H1 (cell line): Measurements from ENCODE around the gene RPTOR. TPM values are rescaled to one million over a fixed set of nuclear protein-coding genes. Genes with fewer than 3 reads are reported as not detected.

Experiments
- CTCF ChIA-PET: fragments of 300-600 bp; sonication (Branson Sonifier 250); formaldehyde crosslinking; loops from one replicate; lab custom pipeline; 2021; ENCODE audit not compliant: partially characterized antibody; lab: Charles Lee
- POLR2A ChIA-PET: fragments of 300-600 bp; sonication (Branson Sonifier 250); formaldehyde crosslinking; loops from one replicate; lab custom pipeline; 2021; ENCODE audit warnings: inconsistent platforms; ENCODE audit not compliant: partially characterized antibody; lab: Charles Lee
- DNase-seq, 2 experiments: peaks; one replicate each; pipeline versions ENCODE4 v3.0.0 to v3.0.0-alpha.2; 2010 to 2022; ENCODE audit warnings: low spot score in 2 of 2, low read depth in 1 of 2, mixed read lengths in 1 of 2
- FAIRE-seq: peaks from 2 replicates; lab custom pipeline; 2011; peaks lifted over from hg19 to GRCh38; lab: Jason Lieb, UNC
- H2AFZ ChIP-seq: 2 replicates; pipeline ENCODE4 v1.8.1; 2012; ENCODE audit warnings: low read length, inconsistent platforms
- H2AK5ac ChIP-seq: 2 replicates; pipeline ENCODE4 v1.6.1; 2013; ENCODE audit warnings: low read depth, low read length
- H2BK120ac ChIP-seq: replicated peaks from 2 replicates; pipeline ENCODE3; 2013; ENCODE audit warnings: low read depth, low read length, inconsistent platforms
- H2BK12ac ChIP-seq: 2 replicates; pipeline ENCODE4 v1.6.1; 2013; ENCODE audit warnings: low read depth, low read length
- H2BK15ac ChIP-seq: 2 replicates; pipeline ENCODE4 v1.6.1; 2013; ENCODE audit warnings: low read length
- H2BK20ac ChIP-seq: 2 replicates; pipeline ENCODE4 v1.6.1; 2013; ENCODE audit warnings: low read length
- H2BK5ac ChIP-seq: 2 replicates; pipeline ENCODE4 v1.6.1; 2013; ENCODE audit warnings: low read depth, low read length
- H3K14ac ChIP-seq: 2 replicates; pipeline ENCODE4 v1.6.1; 2013; ENCODE audit warnings: inconsistent platforms; ENCODE audit not compliant: insufficient read length
- H3K18ac ChIP-seq: 2 replicates; pipeline ENCODE4 v1.6.1; 2013; ENCODE audit warnings: low read length; ENCODE audit errors: extremely low read depth
- H3K23ac ChIP-seq: 2 replicates; pipeline ENCODE4 v1.6.1; 2013; ENCODE audit warnings: inconsistent platforms; ENCODE audit not compliant: insufficient read length
- H3K23me2 ChIP-seq: 2 replicates; pipeline ENCODE4 v1.6.1; 2013; ENCODE audit warnings: low read depth, low read length
- H3K27ac ChIP-seq: 2 replicates; pipeline ENCODE4 v1.6.1; 2011; ENCODE audit warnings: low read depth, low read length, inconsistent platforms
- H3K27me3 ChIP-seq, 4 experiments: replicated peaks in 1 of 4; 1 replicate in 1 of 4; 2 replicates in 3 of 4; pipeline versions ENCODE4 v1.6.1 to v1.8.1; 2011 to 2013; ENCODE audit warnings: low read length in 3 of 4, mild to moderate bottlenecking in 3 of 4, inconsistent platforms in 2 of 4, mixed read lengths in 2 of 4, moderate library complexity in 1 of 4; ENCODE audit not compliant: control insufficient read depth in 3 of 4, insufficient read depth in 3 of 4; ENCODE audit errors: extremely low read depth in 1 of 4
- H3K36me3 ChIP-seq, 4 experiments: 2 replicates each; pipeline versions ENCODE4 v1.6.1 to v1.8.1; 2011 to 2013; ENCODE audit warnings: mild to moderate bottlenecking in 4 of 4, low read length in 3 of 4, moderate library complexity in 2 of 4, control low read depth in 1 of 4, inconsistent platforms in 1 of 4; ENCODE audit not compliant: insufficient read depth in 4 of 4, control insufficient read depth in 2 of 4
- H3K4ac ChIP-seq: replicated peaks from 2 replicates; pipeline ENCODE3; 2013; ENCODE audit warnings: low read length, low read depth, mixed read lengths, inconsistent platforms; ENCODE audit not compliant: insufficient read length
- H3K4me1 ChIP-seq, 4 experiments: replicated peaks in 1 of 4; 1 replicate in 1 of 4; 2 replicates in 3 of 4; pipeline versions ENCODE4 v1.6.1 to v1.8.1; 2011 to 2013; ENCODE audit warnings: low read length in 3 of 4, inconsistent platforms in 2 of 4, mixed read lengths in 1 of 4; ENCODE audit not compliant: insufficient read depth in 4 of 4, control insufficient read depth in 3 of 4
- H3K4me2 ChIP-seq, 2 experiments: 2 replicates each; pipeline versions ENCODE4 v1.6.1 to v1.8.1; 2011 to 2013; ENCODE audit warnings: low read depth in 2 of 2, low read length in 2 of 2, control low read depth in 1 of 2, inconsistent platforms in 1 of 2, mild to moderate bottlenecking in 1 of 2; ENCODE audit not compliant: insufficient read depth in 1 of 2
- H3K4me3 ChIP-seq, 4 experiments: fragments of 200-600, 300-600 bp in 1 of 4; sonication (generic), shearing (Covaris generic), sonication (Bioruptor Twin) in 1 of 4; 2 replicates each; pipeline versions ENCODE4 v1.5.1 to v1.8.1; 2011 to 2016; ENCODE audit warnings: low read length in 4 of 4, low read depth in 3 of 4, control low read depth in 2 of 4, inconsistent platforms in 2 of 4, mild to moderate bottlenecking in 2 of 4, mixed read lengths in 1 of 4, moderate library complexity in 1 of 4; ENCODE audit not compliant: insufficient read depth in 2 of 4; ENCODE audit errors: extremely low read depth in 1 of 4
- H3K56ac ChIP-seq: replicated peaks from 2 replicates; pipeline ENCODE3; 2013; ENCODE audit warnings: low read depth, mild to moderate bottlenecking, mixed read lengths, low read length, inconsistent platforms; ENCODE audit not compliant: insufficient read length
- H3K79me1 ChIP-seq: 2 replicates; pipeline ENCODE4 v1.6.1; 2013; ENCODE audit warnings: low read depth, low read length, control low read depth
- H3K79me2 ChIP-seq, 2 experiments: 2 replicates each; pipeline versions ENCODE4 v1.6.1 to v1.8.1; 2012 to 2013; ENCODE audit warnings: low read length in 2 of 2, mild to moderate bottlenecking in 2 of 2, inconsistent platforms in 1 of 2; ENCODE audit not compliant: insufficient read depth in 2 of 2, control insufficient read depth in 1 of 2
- H3K9ac ChIP-seq, 4 experiments: replicated peaks in 1 of 4; 1 replicate in 1 of 4; 2 replicates in 3 of 4; pipeline versions ENCODE4 v1.6.1 to v1.8.1; 2011 to 2013; ENCODE audit warnings: low read depth in 3 of 4, low read length in 3 of 4, control low read depth in 2 of 4, mild to moderate bottlenecking in 2 of 4, moderate library complexity in 2 of 4, inconsistent platforms in 1 of 4; ENCODE audit errors: extremely low read depth in 1 of 4
- H3K9me3 ChIP-seq, 2 experiments: 2 replicates each; pipeline versions ENCODE4 v1.6.1 to v1.8.1; 2012 to 2013; ENCODE audit warnings: mild to moderate bottlenecking in 2 of 2, moderate library complexity in 2 of 2, control low read depth in 1 of 2, inconsistent platforms in 1 of 2, low read depth in 1 of 2, low read length in 1 of 2, mixed read lengths in 1 of 2; ENCODE audit not compliant: insufficient read depth in 2 of 2
- H4K20me1 ChIP-seq, 2 experiments: replicated peaks in 1 of 2; 2 replicates each; pipeline versions ENCODE3 to v1.8.1; 2011 to 2013; ENCODE audit warnings: inconsistent platforms in 2 of 2, low read length in 2 of 2, mild to moderate bottlenecking in 1 of 2; ENCODE audit not compliant: insufficient read depth in 2 of 2, control insufficient read depth in 1 of 2
- H4K5ac ChIP-seq: 2 replicates; pipeline ENCODE4 v1.6.1; 2013; ENCODE audit warnings: low read length, low read depth, mixed read lengths, inconsistent platforms; ENCODE audit not compliant: insufficient read length
- H4K8ac ChIP-seq: 2 replicates; pipeline ENCODE4 v1.8.0; 2013; ENCODE audit warnings: mild to moderate bottlenecking, moderate library complexity, low read length, inconsistent platforms; ENCODE audit not compliant: insufficient read depth; ENCODE audit errors: extremely low read depth
- H4K91ac ChIP-seq: replicated peaks from 2 replicates; pipeline ENCODE3; 2013; ENCODE audit warnings: low read length, mixed read lengths, inconsistent platforms; ENCODE audit not compliant: insufficient read length
- HDAC2 ChIP-seq, 2 experiments: fragments of 300-600 bp in 1 of 2; sonication (generic) in 1 of 2; IDR thresholded peaks; 2 replicates each; pipeline ENCODE4 v1.6.1; 2011 to 2012; ENCODE audit warnings: low read depth in 2 of 2, low read length in 2 of 2, mild to moderate bottlenecking in 2 of 2, moderate library complexity in 2 of 2, borderline replicate concordance in 1 of 2, inconsistent platforms in 1 of 2
- MAX ChIP-seq: IDR thresholded peaks from 2 replicates; pipeline ENCODE4 v1.6.1; 2012; ENCODE audit warnings: inconsistent platforms
- SIX5 ChIP-seq: IDR thresholded peaks from 2 replicates; pipeline ENCODE4 v1.6.1; 2011; ENCODE audit warnings: mild to moderate bottlenecking, low read depth, low read length
- SP1 ChIP-seq: IDR thresholded peaks from 2 replicates; pipeline ENCODE4 v1.6.1; 2011; ENCODE audit warnings: low read depth, low read length
- SP2 ChIP-seq: IDR thresholded peaks from 2 replicates; pipeline ENCODE4 v1.6.1; 2012; ENCODE audit warnings: mild to moderate bottlenecking, low read length, inconsistent platforms
- SRF ChIP-seq: IDR thresholded peaks from 2 replicates; pipeline ENCODE4 v1.6.1; 2011; ENCODE audit warnings: mild to moderate bottlenecking, low read depth, low read length, moderate library complexity
- TAF1 ChIP-seq: IDR thresholded peaks from 2 replicates; pipeline ENCODE4 v1.6.1; 2011; ENCODE audit warnings: mild to moderate bottlenecking, low read depth, low read length
- WGBS, 2 experiments: shearing (Covaris generic) in 1 of 2; methylation state at CpG; one replicate each; pipeline versions ENCODE4 v1.1.6 to v1.1.7; 2013 to 2015; ENCODE audit warnings: low lambda C conversion rate in 2 of 2, mixed read lengths in 2 of 2, inconsistent platforms in 1 of 2, low coverage in 1 of 2, missing lambda C conversion rate in 1 of 2; ENCODE audit not compliant: insufficient replicate concordance in 2 of 2, insufficient coverage in 1 of 2, insufficient read length in 1 of 2; ENCODE audit errors: extremely low coverage in 1 of 2, missing lambda C conversion rate in 1 of 2; 5-methylcytosine and 5-hydroxymethylcytosine counted together
- polyA plus RNA-seq, 7 experiments: library from polyadenylated mRNA; depleted of rRNA in 3 of 7; stranded (reverse) in 5 of 7; unstranded in 2 of 7; fragments of >200 nt in 5 of 7; fragments of 200-250 nt in 2 of 7; gene quantifications; 1 replicate in 5 of 7; 2 replicates in 1 of 7; 4 replicates in 1 of 7; pipeline versions ENCODE4 v1.2.1 to v1.2.3, GENCODE V29; 2011 to 2013; ENCODE audit warnings: missing spikeins in 2 of 7, mixed read lengths in 2 of 7
- total RNA-seq: library from RNA; stranded (reverse); fragmentation: NEBNext Ultra II Directional; extraction: Animal tissue kit (Norgen Biotek cat#: 25700); gene quantifications from 2 replicates; pipeline ENCODE4 v1.2.1, GENCODE V29; 2021

Gene RPTOR
- total and polyA plus RNA-seq, 2 of the 8 experiments (the other 6 are each of a cell fraction or from before 2014, with no cell fraction given), result 6.9 to 28.7 TPM

DNA sequence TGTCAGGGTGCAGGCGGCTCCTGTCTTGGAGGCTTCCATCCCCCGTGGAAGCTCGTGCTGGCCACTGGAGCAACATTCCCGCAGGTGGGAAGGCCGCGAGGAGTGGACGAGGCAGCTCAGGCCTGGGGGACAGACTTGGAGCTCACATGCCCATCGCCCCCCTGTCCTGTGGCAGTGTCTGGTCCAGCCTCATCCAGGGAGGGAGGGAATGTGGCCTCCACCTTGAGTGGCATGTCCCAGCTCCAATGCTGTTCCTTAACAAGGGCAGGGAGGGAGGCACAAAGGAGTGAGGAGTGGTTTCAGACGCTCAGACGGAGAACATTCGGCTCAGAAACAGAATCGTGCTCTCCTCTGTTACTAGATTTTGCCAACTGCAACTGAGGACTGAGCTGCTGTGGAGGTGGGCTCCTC is 287.6 kb downstream of the RPTOR start:
- no peak overlapping the region for H3K14ac ChIP-seq
- no peak overlapping the region for H3K23ac ChIP-seq
- H3K56ac ChIP-seq, result no peak overlapping the region
- DNase-seq (no peak), FAIRE-seq (no peak)
- no peaks in the 10 kb centered on the region for H3K23me2 ChIP-seq
- H3K79me2 ChIP-seq, result no peaks in the 10 kb centered on the region
- POLR2A ChIA-PET, result interaction anchor here (0.7 to 1.5 kb wide), 4 partner anchors 12 to 184 kb away, joined by 3 to 4 read pairs (median 4); no protein-coding TSS in a partner anchor
- CTCF ChIA-PET, result interaction anchor here (2.3 kb wide), 1 partner anchor 11 kb away, joined by 8 read pairs; no protein-coding TSS in a partner anchor
- no peaks in the 10 kb centered on the region for H3K9me3 ChIP-seq
- peak overlapping the region; percentile 49 to 75 for H3K4me2 ChIP-seq
- TF ChIP-seq MAX (no peak), HDAC2 (IDR thresholded peaks at IDR 0.05; ENCODE audit: borderline replicate concordance in 1 of 2, low read depth in 2 of 2, low read length in 2 of 2) (no peak), SRF (no peak), SIX5 (no peak), SP1 (0 out of 2 replicates have a peak, but pooled peaks have one; percentile 16), TAF1 (no peak), SP2 (0 out of 2 replicates have a peak, but pooled peaks have one; percentile 21)
- no peak overlapping the region; the same call in 1 of the 2 replicates for H3K18ac ChIP-seq
- H2AFZ ChIP-seq, result no peak overlapping the region
- H3K79me1 ChIP-seq, result no peaks in the 10 kb centered on the region
- 0 out of 2 replicates have a peak overlapping the region, but pooled peaks have one; percentile 75 for H3K27ac ChIP-seq
- no peak overlapping the region for H2BK15ac ChIP-seq
- H3K4ac ChIP-seq, result no peak overlapping the region
- no peak overlapping the region for H2BK120ac ChIP-seq
- H4K5ac ChIP-seq, result no peak overlapping the region
- no peaks in the 10 kb centered on the region for H3K27me3 ChIP-seq
- peaks cover 0 to 2% of the 10 kb centered on the region in 2 experiments for H4K20me1 ChIP-seq
- peaks cover 15 to 35% (median 22%) of the 10 kb centered on the region in 4 experiments for H3K4me1 ChIP-seq
- peak overlapping the region; percentile 8 for H4K91ac ChIP-seq
- peak overlapping the region; percentile 54; the same call in 1 of the 2 replicates for H4K8ac ChIP-seq
- peak overlapping the region; percentile 9; the same call in 1 of the 2 replicates for H2BK20ac ChIP-seq
- H3K36me3 ChIP-seq, result no peaks in the 10 kb centered on the region
- no peak overlapping the region; a peak in 1 of 7 replicates for H3K9ac ChIP-seq
- H2AK5ac ChIP-seq, result 0 out of 2 replicates have a peak overlapping the region, but pooled peaks have one; percentile 34
- 70% methylated on average over 12 of the region's 12 CpGs; no CpG with 5 or more reads in 1 of the 2 experiments for WGBS, 2 experiments
- H2BK5ac ChIP-seq, result peak overlapping the region; percentile 22; the same call in 1 of the 2 replicates
- H3K4me3 ChIP-seq, result peak overlapping the region in 1 of 4 experiments; percentile 55; a peak in 3 of 8 replicates
- H2BK12ac ChIP-seq, result peak overlapping the region; percentile 89
